DND-41 (cell line): ENCODE data around the gene SOCS3.

ENCODE experiments used
- ATAC-seq: fragments of 200-7000 bp; cut with Tn5 transposase; 3 replicates; pipeline ENCODE4 v1.9.1; 2021; ENCODE audit warnings: low read depth; ENCODE audit not compliant: insufficient read depth
- DNase-seq: peaks from one replicate; pipeline ENCODE4 v3.0.0-alpha.2; 2020
- H2AFZ ChIP-seq: 2 replicates; pipeline ENCODE4 v1.6.0; 2012; ENCODE audit warnings: low read depth, low read length
- H3K27ac ChIP-seq: 2 replicates; pipeline ENCODE4 v1.5.1; 2012; ENCODE audit warnings: low read length, inconsistent platforms
- H3K27me3 ChIP-seq: fragments of 200-600 bp; sonication (generic); 2 replicates; pipeline ENCODE4 v1.6.0; 2012; ENCODE audit warnings: low read length, mild to moderate bottlenecking, inconsistent platforms; ENCODE audit not compliant: insufficient read depth, poor library complexity
- H3K36me3 ChIP-seq: 2 replicates; pipeline ENCODE4 v1.5.1; 2012; ENCODE audit warnings: low read length, inconsistent platforms; ENCODE audit not compliant: insufficient read depth
- H3K4me1 ChIP-seq: 2 replicates; pipeline ENCODE4 v1.5.1; 2012; ENCODE audit warnings: mild to moderate bottlenecking, low read length; ENCODE audit not compliant: insufficient read depth
- H3K4me2 ChIP-seq: 2 replicates; pipeline ENCODE4 v1.6.0; 2012; ENCODE audit warnings: mild to moderate bottlenecking, moderate library complexity, low read length, inconsistent platforms; ENCODE audit not compliant: insufficient read depth
- H3K4me3 ChIP-seq, 2 experiments: fragments of 200-600 bp in 1 of 2; shearing (Covaris generic) in 1 of 2; 2 replicates each; pipeline ENCODE4 v1.5.1; 2012 to 2016; ENCODE audit warnings: inconsistent platforms in 2 of 2, low read length in 2 of 2, mild to moderate bottlenecking in 2 of 2, low read depth in 1 of 2, moderate library complexity in 1 of 2
- H3K79me2 ChIP-seq: 2 replicates; pipeline ENCODE4 v1.6.0; 2012; ENCODE audit warnings: low read length, inconsistent platforms; ENCODE audit not compliant: insufficient read depth
- H3K9ac ChIP-seq: 2 replicates; pipeline ENCODE4 v1.6.0; 2012; ENCODE audit warnings: low read depth, mild to moderate bottlenecking, inconsistent platforms, low read length, moderate library complexity
- H3K9me3 ChIP-seq: 2 replicates; pipeline ENCODE4 v1.5.1; 2012; ENCODE audit warnings: low read length, moderate library complexity, mild to moderate bottlenecking, inconsistent platforms; ENCODE audit not compliant: insufficient read depth, severe bottlenecking
- H4K20me1 ChIP-seq: 2 replicates; pipeline ENCODE4 v1.6.0; 2012; ENCODE audit warnings: low read length; ENCODE audit not compliant: insufficient read depth
- EZH2 ChIP-seq: IDR thresholded peaks from 3 replicates; pipeline ENCODE4 v1.6.1; 2012; ENCODE audit warnings: borderline replicate concordance, low read depth, mild to moderate bottlenecking, moderate library complexity, low read length, inconsistent platforms; ENCODE audit not compliant: severe bottlenecking
- TF ChIP-seq, protein P1 (sequence below): IDR thresholded peaks from 2 replicates; pipeline ENCODE4 v1.5.1; 2012; ENCODE audit warnings: borderline replicate concordance, low read length, moderate library complexity, mild to moderate bottlenecking; ENCODE audit not compliant: poor library complexity, severe bottlenecking; ENCODE audit errors: extremely low read depth

Gene SOCS3

DNA sequence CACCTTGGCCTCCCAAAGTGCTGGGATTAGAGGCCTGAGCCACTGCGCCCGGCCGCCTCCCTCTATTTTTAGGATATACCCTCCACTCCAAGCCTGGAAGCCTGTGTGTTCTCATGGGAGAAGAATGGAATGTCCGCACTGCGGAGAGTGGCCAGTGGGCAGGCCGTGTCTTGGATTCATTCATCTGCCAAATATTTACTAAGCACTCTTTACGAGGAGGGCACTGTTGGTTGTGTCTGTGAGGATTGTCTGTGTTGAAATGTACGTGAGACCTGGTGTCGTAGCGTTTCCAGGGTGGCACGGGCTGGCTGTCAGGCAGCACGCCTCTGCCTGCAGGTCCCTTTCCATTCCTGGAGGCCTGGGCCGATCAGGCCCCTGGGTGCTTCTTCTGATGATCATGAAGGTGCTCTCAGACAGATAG lies 37.8 kb upstream of the SOCS3 start:
- no peak overlapping the region for H3K9ac ChIP-seq
- H3K4me3 ChIP-seq, result no peak overlapping the region
- no peaks in the 10 kb centered on the region for H3K27me3 ChIP-seq
- no peak overlapping the region for H3K4me2 ChIP-seq
- no peak overlapping the region for H3K27ac ChIP-seq
- DNase-seq (no peak), ATAC-seq (no peak)
- no peaks in the 10 kb centered on the region for H3K9me3 ChIP-seq
- no peak overlapping the region for H2AFZ ChIP-seq
- TF ChIP-seq EZH2, result no peak
- TF ChIP-seq, protein P1, sequence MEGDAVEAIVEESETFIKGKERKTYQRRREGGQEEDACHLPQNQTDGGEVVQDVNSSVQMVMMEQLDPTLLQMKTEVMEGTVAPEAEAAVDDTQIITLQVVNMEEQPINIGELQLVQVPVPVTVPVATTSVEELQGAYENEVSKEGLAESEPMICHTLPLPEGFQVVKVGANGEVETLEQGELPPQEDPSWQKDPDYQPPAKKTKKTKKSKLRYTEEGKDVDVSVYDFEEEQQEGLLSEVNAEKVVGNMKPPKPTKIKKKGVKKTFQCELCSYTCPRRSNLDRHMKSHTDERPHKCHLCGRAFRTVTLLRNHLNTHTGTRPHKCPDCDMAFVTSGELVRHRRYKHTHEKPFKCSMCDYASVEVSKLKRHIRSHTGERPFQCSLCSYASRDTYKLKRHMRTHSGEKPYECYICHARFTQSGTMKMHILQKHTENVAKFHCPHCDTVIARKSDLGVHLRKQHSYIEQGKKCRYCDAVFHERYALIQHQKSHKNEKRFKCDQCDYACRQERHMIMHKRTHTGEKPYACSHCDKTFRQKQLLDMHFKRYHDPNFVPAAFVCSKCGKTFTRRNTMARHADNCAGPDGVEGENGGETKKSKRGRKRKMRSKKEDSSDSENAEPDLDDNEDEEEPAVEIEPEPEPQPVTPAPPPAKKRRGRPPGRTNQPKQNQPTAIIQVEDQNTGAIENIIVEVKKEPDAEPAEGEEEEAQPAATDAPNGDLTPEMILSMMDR, result no peak
- peaks cover 55% of the 10 kb centered on the region for H4K20me1 ChIP-seq
- H3K4me1 ChIP-seq, result no peaks in the 10 kb centered on the region
- H3K36me3 ChIP-seq, result peaks cover 91% of the 10 kb centered on the region
- peaks cover 38% of the 10 kb centered on the region for H3K79me2 ChIP-seq

DNA sequence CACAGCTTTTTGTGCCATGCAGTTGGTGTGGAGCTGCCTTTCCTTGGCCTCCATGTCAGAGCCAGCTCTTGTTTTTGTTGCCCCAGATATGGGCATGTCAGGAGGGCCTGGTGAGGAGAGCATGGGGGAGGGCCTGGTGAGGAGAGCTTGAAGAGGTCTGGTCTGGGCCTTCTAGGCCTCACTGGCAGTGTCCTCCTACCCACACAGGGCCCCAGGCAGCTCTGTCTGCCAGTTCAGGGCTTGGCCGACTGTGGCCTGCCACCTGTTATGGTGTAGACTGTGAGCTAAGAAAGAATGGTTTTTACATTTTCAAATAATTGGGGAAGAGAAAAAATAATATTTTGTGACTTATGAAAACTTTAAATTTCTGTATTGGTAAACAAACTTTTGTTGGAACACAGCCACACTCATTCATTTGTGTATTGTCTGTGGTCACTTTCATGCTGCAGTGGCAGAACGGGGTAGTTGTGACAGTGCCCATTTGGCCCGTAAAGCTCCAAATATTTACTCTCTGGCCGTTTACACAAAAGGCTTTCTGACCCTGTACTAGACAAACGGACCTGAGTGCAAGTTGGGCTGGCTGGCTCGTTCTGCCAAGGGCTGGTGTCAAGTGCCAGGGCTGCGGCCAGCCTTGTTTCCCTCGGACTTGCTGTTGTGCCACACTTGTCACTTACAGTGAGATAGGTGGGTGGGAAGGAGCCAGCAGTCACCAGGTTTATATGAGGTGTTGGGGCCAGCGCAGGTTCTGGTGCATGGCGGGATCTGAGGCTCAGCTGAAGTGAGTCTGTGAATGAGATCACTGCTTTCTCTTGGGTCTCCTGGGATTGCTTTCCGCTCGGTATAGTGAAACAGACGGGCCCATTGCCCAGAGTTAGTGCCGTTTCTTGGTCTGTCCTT lies 36.8 kb upstream of the SOCS3 start:
- H3K79me2 ChIP-seq, result peaks cover 48% of the 10 kb centered on the region
- H3K9ac ChIP-seq, result no peak overlapping the region
- H3K27me3 ChIP-seq, result no peaks in the 10 kb centered on the region
- TF ChIP-seq, protein P1, result no peak
- no peak for TF ChIP-seq EZH2
- H2AFZ ChIP-seq, result no peak overlapping the region
- DNase-seq, result no peak
- no peak overlapping the region for H3K4me2 ChIP-seq
- H3K36me3 ChIP-seq, result peaks cover 90% of the 10 kb centered on the region
- H3K9me3 ChIP-seq, result no peaks in the 10 kb centered on the region
- peaks cover 60% of the 10 kb centered on the region for H4K20me1 ChIP-seq
- no peak overlapping the region for H3K27ac ChIP-seq
- ATAC-seq, result no peak
- no peak overlapping the region for H3K4me3 ChIP-seq
- H3K4me1 ChIP-seq, result no peaks in the 10 kb centered on the region

DNA sequence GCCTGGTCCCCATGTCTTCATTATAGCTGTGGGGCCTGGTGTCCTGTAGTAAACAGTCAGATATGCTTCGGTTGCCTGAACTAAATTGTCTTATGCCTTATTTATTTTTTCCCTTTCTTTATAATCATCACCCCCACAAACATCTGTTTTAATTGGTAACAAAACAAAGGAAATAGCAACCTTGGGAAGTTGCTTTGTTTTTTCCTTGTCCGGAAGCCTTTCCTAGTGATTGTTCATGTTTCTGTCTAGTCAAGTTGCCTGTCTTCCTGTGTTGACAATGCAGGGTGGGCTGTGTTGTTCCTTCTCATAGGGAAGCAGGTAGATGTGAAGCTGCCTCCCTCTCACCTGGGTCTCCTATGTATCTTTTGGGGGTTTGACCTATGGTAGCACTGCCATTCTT lies 35.3 kb upstream of the SOCS3 start:
- no peak overlapping the region for H3K27ac ChIP-seq
- H2AFZ ChIP-seq, result no peak overlapping the region
- no peak overlapping the region for H3K4me3 ChIP-seq
- H3K4me2 ChIP-seq, result no peak overlapping the region
- H3K9ac ChIP-seq, result no peak overlapping the region
- H3K36me3 ChIP-seq, result peaks cover 81% of the 10 kb centered on the region
- DNase-seq (no peak), ATAC-seq (no peak)
- H3K9me3 ChIP-seq, result no peaks in the 10 kb centered on the region
- no peaks in the 10 kb centered on the region for H3K27me3 ChIP-seq
- TF ChIP-seq, protein P1, result no peak
- TF ChIP-seq EZH2, result no peak
- H3K79me2 ChIP-seq, result peaks cover 64% of the 10 kb centered on the region
- H3K4me1 ChIP-seq, result no peaks in the 10 kb centered on the region
- H4K20me1 ChIP-seq, result peaks cover 72% of the 10 kb centered on the region
